ENCODE data around the gene MECR. TPM values are rescaled to one million over a fixed set of nuclear protein-coding genes. Genes with fewer than 3 reads are reported as not detected.
"Not testable (repeated sequence)": the region's sequence is repeated elsewhere in the genome, so short reads cannot be mapped to it uniquely, and the experiment has no call there.

The MECR gene
- total RNA-seq, 2 experiments from 2014 or later = 24.5 to 26.9 TPM

DNA sequence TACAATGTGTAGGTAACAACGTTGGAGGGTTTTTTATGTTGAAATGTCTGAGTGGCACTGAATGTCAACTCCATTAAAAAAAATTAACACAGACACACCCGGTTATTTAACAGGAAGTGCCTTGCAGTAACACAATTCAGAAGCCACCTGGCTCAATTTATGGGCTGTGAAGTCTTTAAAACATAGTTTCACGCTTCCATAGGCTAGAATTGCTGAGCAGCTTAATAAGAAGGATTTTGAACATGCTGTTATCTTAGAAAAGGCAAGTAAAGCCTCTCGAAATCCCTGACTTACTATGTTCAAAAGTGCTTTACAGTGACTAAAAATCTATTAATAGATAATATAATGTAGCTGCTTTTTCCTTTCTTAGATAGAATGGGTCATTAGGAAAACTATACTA is 68.7 kb downstream of the MECR start:
- Mint-ChIP-seq H3K9me3 (ENCODE audit: low read depth) (no peaks in the 10 kb centered on the region), H3K27ac (no peak overlapping the region), H3K4me1 (peaks cover 41% of the 10 kb centered on the region), H3K27me3 (no peaks in the 10 kb centered on the region), H3K36me3 (peaks cover 54% of the 10 kb centered on the region), H3K4me3 (no peak overlapping the region)
- ATAC-seq (no peak), DNase-seq (no peak)
- CTCF ChIA-PET = interaction anchor here (1.6 kb wide), 1 partner anchor 41 kb away, joined by 6 read pairs; no protein-coding TSS in a partner anchor

DNA sequence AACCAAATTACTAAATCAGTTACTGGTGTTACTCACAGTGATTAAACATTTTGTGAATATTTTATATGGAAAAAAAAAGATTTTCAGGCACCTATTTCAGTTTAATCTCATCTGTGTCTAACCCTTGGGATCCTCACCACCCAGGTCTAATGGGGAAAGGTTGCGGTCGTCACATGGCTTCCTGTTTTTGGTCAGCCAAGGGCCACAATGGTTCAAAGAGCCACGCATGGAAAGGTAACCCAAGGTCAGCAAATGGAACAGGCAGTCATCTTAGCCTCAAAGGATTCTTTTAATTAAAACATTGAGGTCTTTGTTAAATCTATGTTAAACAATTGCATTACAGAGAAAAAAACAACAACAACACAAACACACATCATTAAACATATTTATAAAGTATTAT is 71.0 kb downstream of the MECR start:
- Mint-ChIP-seq H3K27me3 (no peaks in the 10 kb centered on the region), H3K4me3 (no peak overlapping the region), H3K27ac (no peak overlapping the region), H3K4me1 (peaks cover 20% of the 10 kb centered on the region), H3K36me3 (peaks cover 45% of the 10 kb centered on the region), H3K9me3 (ENCODE audit: low read depth) (no peaks in the 10 kb centered on the region)
- CTCF ChIA-PET = interaction anchor here (1.1 to 1.7 kb wide), 2 partner anchors 22 to 38 kb away, joined by 3 to 4 read pairs; partner anchors contain the start of gene SRSF4
- no peak for ATAC-seq
- no peak for DNase-seq

DNA sequence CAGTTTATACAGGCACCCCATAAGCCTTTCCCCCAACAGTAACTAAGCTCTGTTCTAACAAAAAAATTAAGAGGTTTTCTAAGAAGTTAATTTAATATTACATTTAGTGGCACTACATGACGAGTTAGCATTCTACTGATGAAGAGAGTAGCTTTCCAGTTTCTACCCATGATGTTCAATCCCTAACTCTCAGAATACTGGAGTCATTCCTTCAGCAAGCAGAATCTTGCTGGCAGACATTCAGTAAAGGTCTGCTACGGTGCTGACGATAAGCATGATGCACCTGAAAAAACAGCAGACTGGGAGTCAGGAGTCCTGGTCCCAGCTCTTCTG is 73.5 kb downstream of the MECR start:
- Mint-ChIP-seq H3K27me3 (no peaks in the 10 kb centered on the region), H3K4me1 (peaks cover 9% of the 10 kb centered on the region), H3K4me3 (no peak overlapping the region), H3K36me3 (peaks cover 54% of the 10 kb centered on the region), H3K9me3 (ENCODE audit: low read depth) (no peaks in the 10 kb centered on the region), H3K27ac (no peak overlapping the region)
- CTCF ChIA-PET = interaction anchor here (0.6 to 1.3 kb wide), 2 partner anchors 10 to 20 kb away, joined by 3 to 5 read pairs; no protein-coding TSS in a partner anchor
- DNase-seq = no peak
- no peak for ATAC-seq

DNA sequence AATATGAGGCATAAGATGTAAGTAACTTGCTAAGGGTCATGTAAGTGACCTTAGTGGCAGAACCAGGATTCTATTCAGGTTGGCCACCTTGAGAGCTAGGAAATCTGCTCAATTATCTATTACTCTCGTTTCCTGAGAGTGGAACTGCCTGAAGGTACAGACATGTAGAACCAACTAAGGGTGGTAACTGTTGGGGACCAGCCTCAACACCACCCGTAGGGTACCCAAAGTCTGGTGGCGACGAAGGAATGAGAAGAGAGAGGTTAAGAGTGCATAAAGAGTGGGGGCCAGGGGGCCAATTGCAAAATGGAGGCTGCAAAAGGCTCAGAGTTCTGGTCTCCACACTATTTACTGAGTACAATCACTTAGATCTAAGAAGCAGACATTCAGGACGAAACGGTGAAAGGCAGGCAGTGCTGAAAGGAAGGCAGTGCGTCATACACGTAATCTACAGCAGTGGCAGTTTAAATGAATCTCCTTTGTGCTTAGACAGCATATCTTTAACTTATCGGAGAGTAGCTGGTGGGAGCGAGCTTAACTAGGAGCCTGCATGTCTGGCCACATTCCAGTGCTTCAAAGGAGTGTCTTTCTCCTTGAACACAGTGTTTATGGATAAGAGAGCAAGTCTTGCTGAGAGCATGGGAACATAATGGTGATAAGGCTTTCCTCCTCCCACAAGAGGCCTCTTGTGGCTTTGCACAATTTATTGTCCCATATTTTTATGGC is 74.0 kb downstream of the MECR start:
- no peaks in the 10 kb centered on the region for H3K9me3 Mint-ChIP-seq (ENCODE audit: low read depth)
- H3K36me3 Mint-ChIP-seq = peaks cover 58% of the 10 kb centered on the region
- CTCF ChIA-PET = interaction anchor here (0.6 to 1.3 kb wide), 2 partner anchors 10 to 20 kb away, joined by 3 to 5 read pairs; no protein-coding TSS in a partner anchor
- H3K4me1 Mint-ChIP-seq = peaks cover 7% of the 10 kb centered on the region
- no peaks in the 10 kb centered on the region for H3K27me3 Mint-ChIP-seq
- no peak overlapping the region for H3K4me3 Mint-ChIP-seq
- DNase-seq (no peak), ATAC-seq (no peak)
- no peak overlapping the region for H3K27ac Mint-ChIP-seq

DNA sequence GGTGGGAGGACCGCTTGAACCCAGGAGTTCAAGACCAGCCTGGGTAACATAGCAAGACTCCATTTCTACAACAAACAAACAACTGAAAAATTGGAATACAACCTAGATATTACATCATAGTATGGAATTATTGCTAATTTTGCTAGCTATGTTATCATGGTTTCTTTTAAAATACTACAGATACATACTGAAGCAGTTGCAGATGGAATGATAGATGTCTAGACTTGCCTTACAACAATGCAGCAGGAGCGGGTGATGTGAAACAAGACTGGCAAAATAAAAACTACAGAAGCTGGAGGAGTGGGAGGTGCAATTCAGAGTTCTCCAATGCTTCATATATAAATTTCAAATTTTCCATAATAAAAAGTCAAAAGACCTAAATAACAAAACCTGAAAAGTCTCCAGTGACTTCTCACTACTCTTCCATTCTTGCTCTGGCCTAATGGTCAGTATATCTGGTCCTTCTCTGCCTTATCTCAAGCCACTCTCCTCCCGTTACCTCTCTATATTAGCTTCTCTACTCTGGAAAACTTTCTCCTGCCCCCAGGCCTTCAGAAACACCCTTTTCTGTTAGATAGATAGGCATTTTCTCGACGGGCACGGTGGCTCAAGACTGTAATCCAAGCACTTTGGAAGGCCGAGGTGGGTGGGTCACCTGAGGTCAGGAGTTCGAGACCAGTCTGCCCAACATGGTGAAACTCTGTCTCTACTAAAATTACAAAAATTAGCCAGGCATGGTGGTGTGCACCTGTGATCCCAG is 78.5 kb downstream of the MECR start:
- CTCF ChIA-PET = interaction anchor here (0.7 to 1.4 kb wide), 3 partner anchors 19 to 276 kb away, joined by 3 to 4 read pairs (median 3); no protein-coding TSS in a partner anchor
- ATAC-seq (no peak), DNase-seq (no peak)
- no peak overlapping the region for H3K4me3 Mint-ChIP-seq
- H3K36me3 Mint-ChIP-seq = peaks cover 73% of the 10 kb centered on the region
- H3K27ac Mint-ChIP-seq = no peak overlapping the region
- H3K27me3 Mint-ChIP-seq = no peaks in the 10 kb centered on the region
- no peaks in the 10 kb centered on the region for H3K4me1 Mint-ChIP-seq
- H3K9me3 Mint-ChIP-seq (ENCODE audit: low read depth) = no peaks in the 10 kb centered on the region

DNA sequence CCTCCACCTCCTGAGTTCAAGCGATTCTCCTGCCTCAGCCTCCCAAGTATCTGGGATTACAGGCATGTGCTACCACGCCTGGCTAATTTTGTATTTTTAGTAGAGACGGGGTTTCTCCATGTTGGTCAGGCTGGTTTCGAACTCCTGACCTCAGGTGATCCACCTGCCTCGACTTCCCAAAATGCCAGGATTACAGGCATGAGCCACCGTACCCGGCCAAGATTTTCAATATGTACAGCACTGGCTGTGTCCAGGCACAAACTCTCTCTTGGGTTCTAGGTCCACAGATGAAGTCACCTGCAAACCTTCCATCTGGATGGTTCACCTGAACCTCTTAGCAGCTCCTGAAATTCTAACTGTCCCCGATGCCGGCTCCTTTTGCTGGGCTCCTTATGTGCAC is 80.4 kb downstream of the MECR start:
- CTCF ChIA-PET = interaction anchor here (0.9 kb wide), 1 partner anchor 52 kb away, joined by 3 read pairs; no protein-coding TSS in a partner anchor

DNA sequence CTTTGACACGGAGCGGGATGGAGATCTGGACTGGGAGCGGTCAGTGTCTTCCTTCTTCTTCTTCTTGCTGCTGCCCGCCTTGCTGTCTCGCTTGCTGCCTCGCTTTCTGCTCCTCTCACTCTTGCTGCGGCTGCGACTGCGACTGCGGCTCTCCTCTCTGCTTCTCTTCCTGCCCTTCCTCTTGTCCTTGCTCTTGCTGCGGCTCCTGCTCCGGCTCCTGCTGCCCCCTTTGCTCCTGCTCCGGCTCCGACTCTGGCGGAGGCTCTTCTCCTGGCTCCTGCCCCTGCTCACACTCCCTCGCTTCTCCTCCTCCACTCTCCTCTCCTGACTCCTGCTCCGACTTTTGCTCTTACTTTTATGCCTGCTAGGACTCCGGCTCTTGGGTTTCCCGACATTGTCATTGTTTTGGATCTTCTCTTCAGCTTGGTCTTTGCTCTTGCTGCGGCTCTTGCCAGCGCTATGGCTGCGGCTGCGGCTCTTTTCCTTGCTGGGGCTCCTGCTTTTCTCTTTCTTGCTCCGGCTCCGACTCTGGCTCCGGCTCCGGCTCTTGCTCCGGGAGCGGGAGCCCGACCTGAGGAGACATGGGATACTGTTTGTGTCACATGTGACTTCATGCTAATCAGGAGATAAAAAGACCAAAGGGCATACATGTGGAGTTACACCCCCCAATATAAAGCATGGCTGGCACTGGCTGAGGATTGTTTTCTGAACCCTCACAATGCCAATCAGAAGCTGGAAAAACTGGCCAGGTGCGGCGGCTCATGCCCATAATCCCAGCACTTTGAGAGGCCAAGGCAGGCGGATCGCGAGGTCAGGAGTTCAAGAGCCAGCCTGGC is 81.9 kb downstream of the MECR start:
- no peak overlapping the region for H3K4me3 Mint-ChIP-seq
- CTCF ChIA-PET = no interaction called here
- peaks cover 80% of the 10 kb centered on the region for H3K36me3 Mint-ChIP-seq
- no peaks in the 10 kb centered on the region for H3K27me3 Mint-ChIP-seq
- H3K4me1 Mint-ChIP-seq = no peaks in the 10 kb centered on the region
- ATAC-seq = no peak
- DNase-seq = no peak
- no peaks in the 10 kb centered on the region for H3K9me3 Mint-ChIP-seq (ENCODE audit: low read depth)
- H3K27ac Mint-ChIP-seq = no peak overlapping the region

More for the DNA sequence above, 80.4 kb downstream of the MECR start:
- not testable (repeated sequence) for H3K4me3 Mint-ChIP-seq; ATAC-seq; H3K4me1 Mint-ChIP-seq; H3K27me3 Mint-ChIP-seq; H3K27ac Mint-ChIP-seq; H3K9me3 Mint-ChIP-seq (ENCODE audit: low read depth); DNase-seq
- H3K36me3 Mint-ChIP-seq = peaks cover 82% of the 10 kb centered on the region

DNA sequence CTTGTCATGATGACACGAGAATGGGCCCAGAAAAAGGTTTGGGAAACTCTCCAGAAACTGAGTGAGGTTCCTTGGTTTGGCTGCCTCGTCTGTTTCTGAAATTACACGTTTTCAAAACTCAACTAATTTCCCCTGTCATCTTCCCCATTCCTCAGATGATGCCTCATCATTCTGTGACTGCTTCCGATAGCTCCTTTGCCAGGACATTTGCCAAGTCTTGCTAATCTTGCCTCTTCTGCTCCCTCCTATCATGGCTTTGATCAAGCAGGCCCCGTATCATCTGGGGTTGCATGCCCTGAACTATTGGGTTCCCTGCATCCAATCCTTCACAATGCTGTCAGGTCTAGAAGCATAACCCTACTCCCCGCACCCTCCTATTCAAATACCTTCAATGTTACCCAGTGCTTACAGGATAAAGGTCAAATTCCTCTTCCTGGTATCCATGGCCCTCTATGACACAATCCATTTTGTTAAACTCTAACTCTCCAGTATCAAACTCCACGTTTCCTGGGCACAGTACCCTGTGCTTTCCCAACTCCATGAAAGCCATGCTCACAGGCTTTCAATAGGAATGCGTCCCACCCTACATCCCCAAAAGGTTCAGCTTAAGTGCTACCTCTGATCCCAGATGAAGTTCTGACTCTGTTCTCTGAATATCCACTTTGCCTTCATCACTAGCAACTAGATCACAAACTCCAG is 84.8 kb downstream of the MECR start:
- CTCF ChIA-PET = interaction anchor here (1.4 kb wide), 1 partner anchor 57 kb away, joined by 3 read pairs; no protein-coding TSS in a partner anchor
- H3K9me3 Mint-ChIP-seq (ENCODE audit: low read depth) = no peaks in the 10 kb centered on the region
- H3K27me3 Mint-ChIP-seq = no peaks in the 10 kb centered on the region
- H3K4me1 Mint-ChIP-seq = no peaks in the 10 kb centered on the region
- no peak for ATAC-seq
- no peak for DNase-seq
- H3K4me3 Mint-ChIP-seq = no peak overlapping the region
- H3K36me3 Mint-ChIP-seq = peaks cover 64% of the 10 kb centered on the region
- H3K27ac Mint-ChIP-seq = no peak overlapping the region

DNA sequence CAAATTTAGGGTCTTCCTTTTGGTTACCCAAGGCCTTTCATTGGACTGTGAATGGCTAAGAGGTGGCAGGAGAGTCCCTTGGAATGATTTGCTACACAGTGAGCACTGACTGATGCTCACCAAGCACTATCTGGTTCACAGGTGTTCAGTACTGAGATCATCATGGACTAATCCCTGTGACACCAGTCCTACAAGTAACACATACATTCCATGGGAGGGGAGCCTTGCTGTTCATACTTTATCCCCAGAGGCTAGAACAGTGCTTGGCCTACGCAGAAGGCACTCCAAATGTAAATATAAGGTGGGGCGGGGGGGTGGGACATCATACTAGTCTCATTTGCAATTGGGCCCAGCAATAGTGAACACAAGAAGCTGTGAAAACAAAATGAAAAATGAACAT is 86.6 kb downstream of the MECR start:
- DNase-seq (no peak), ATAC-seq (no peak)
- Mint-ChIP-seq H3K4me3 (no peak overlapping the region), H3K36me3 (peaks cover 49% of the 10 kb centered on the region), H3K27ac (no peak overlapping the region), H3K27me3 (no peaks in the 10 kb centered on the region), H3K4me1 (no peaks in the 10 kb centered on the region), H3K9me3 (ENCODE audit: low read depth) (no peaks in the 10 kb centered on the region)
- CTCF ChIA-PET = no interaction called here

DNA sequence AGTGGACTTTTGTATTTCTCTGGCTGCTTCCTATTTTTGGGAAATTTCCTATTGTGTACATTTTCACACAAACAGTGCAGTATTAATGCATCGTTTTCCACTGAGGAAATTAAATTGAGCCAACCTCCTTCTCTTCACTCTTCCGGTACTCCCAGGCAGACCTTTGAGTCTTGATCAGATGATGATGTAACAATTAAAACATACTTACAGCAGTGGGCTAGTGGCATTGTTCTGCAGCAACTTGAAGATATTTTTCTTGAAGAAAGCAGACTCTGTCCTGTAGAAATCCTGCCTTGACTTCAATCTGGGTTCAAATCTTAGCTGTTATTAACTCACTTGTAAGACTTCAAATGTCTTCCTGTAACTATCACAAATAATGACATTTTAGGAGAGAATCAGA is 88.0 kb downstream of the MECR start:
- no peak for ATAC-seq
- H3K4me1 Mint-ChIP-seq = no peaks in the 10 kb centered on the region
- H3K27me3 Mint-ChIP-seq = no peaks in the 10 kb centered on the region
- H3K36me3 Mint-ChIP-seq = peaks cover 35% of the 10 kb centered on the region
- CTCF ChIA-PET = no interaction called here
- no peaks in the 10 kb centered on the region for H3K9me3 Mint-ChIP-seq (ENCODE audit: low read depth)
- H3K4me3 Mint-ChIP-seq = no peak overlapping the region
- H3K27ac Mint-ChIP-seq = no peak overlapping the region
- DNase-seq = no peak

Data from activated CD8-positive, alpha-beta memory T cell treated with anti-CD3 and anti-CD28 coated beads, Interleukin-2, amount 10 ng/mL, durations not matched to agents 7 days and 5 days (primary cell).